HG03103 (cell line): ENCODE data around the gene RAB30.
"Not testable (repeated sequence)": the region's sequence is repeated elsewhere in the genome, so short reads cannot be mapped to it uniquely, and the experiment has no call there.

Experiments
- ATAC-seq: cut with Tn5 transposase; IDR thresholded peaks from one replicate; pipeline ENCODE4 v1.9.1; 2021; ENCODE audit warnings: low read depth; ENCODE audit not compliant: unreplicated experiment

The RAB30 gene

DNA sequence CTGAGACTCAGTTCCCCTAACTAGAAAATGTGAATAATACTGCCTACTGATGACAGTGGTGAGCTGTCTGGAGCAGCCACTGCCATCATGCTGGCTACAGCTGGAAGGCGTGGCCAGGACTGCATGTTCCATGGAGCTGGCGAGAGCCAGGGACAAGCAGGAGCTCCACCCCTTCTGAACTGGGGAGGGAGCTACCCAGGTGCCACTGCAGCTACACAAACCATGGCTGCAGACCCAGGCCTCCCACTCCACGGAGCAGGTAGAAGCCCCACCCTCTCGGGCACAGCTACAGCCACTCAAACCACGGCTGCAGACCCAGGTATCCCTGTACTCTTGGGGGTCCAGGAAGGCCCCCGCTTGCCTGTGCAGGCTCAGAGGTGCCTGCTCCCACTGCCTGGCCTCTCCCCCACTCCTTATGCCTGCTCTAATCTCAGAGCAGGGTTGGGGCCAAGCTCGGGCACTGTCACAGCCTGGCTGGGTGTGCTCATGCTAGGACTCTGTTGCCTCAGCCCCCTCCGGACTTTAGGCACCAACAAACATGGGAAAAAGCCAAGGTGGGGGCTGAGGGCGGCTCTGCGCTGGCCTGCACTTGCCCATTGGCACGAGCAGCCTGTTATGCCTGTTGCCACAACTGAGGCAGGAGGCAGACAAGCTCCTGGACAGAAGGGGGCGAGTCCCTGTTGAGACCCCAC is 51.7 kb downstream of the RAB30 start:
- ATAC-seq: no peak

DNA sequence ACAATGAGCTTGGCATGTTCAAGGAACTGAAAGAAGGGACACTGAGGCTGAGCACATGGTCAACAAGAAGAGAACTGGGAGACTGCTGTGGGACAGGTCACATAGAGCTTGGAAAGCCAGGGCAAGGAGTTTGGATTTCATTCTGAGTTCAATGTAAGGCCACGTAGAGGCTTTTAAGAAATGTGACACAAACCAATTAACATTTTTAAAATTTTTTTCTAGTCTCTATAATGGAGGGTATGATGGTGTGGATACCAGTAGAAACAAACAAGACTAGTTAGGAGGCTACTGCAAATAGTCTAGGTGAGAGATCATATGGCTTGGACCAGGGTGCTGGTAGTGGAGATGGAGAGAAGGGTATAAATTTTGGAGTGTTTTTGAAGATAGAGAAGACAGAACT is 56.7 kb downstream of the RAB30 start:
- ATAC-seq: no peak

DNA sequence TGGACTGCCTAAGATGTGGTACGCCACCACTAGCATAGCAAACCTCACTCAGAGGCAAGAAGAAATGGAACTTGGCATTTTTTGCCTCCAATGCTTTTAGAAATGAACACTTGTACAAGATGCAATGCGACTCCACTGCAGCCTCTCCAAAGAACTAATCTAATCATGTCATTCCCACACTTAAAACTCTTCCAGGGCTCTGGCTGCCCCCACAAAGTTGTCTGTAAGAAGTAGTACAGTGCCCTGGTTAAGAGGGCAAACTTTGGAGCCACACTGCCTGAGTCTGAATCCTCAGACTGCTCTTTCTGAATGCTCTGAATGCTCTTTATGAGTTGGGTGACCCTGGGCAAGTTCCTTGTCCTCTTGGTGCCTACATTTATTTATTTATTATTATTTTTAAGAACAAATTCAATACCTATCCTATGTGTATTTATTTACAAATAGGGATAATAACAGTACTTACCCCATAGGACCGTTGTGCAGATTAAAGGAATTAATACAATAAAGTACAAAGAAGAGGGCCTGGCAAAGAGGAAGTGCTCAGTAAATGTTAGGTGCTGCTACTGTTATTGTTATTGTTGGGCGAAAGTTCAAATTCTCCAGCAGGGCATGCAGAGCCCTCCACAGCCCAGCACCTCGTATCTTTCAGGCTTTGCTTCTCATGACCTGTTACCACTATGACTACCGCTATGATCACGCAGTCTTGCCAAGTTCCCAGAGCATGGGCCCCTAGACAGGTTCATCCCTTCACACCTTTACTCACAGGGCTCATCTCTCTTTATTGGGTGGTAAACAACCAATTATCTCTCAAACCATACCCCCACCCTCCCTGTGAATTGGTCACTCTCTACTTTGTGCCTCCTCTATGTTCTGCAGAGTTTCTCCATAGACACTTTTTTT is 59.3 kb downstream of the RAB30 start:
- no peak for ATAC-seq

DNA sequence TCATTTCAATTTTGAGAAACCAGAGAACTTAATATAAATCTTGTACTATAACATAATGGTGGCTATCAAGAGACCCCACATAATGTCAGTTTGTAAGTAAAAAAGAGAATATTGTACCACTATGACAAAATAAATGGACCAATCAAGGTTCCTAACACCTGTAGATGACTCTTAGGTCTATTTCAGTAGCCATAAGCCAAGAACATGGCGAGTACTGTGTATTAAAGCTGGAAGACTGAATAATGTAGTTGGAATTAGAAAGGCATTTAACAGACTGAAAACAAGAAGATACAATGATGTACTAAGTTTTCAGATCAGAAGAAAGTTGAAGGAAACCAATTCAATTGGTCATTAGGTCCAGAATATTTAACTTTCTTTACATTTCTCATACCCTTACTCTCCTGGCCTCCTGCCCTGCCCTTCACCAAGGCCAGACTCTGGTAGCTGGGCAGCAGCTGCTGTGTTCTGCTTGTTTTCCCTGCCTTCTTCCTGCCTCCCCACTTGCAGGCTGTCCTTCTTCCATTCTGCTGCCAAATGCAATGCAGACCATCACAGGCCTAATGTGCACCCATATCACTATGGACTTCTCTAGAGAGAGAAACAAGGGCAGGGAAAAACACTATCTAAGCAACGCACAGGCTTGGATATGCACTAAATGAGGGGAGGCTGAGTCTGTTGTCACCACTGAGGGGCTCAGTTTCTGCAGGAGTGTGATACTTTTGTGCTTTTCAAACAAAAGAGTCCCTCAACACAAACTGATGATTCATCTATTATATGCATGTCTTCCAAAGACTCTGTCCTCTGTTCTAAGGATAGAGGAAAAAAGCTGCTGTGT is 60.1 kb downstream of the RAB30 start:
- no peak for ATAC-seq

DNA sequence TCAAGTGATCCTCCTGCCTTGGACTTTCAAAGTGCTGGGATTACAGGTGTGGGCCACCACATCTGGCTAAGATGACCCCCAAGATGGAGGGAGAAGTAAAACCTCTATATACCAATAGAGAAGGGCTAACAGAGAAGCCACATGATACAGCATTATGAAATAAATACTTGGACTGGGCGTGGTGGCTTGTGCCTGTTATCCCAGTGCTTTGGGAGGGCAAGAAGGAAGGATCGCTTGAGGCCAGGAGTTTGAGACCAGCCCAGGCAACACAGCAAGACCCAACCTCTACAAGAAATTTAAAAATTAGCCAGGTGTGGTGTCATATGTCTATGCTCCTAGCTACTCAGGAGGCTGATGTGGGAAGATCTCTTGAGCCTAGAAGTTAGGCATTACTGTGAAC is 61.7 kb downstream of the RAB30 start:
- ATAC-seq: no peak

DNA sequence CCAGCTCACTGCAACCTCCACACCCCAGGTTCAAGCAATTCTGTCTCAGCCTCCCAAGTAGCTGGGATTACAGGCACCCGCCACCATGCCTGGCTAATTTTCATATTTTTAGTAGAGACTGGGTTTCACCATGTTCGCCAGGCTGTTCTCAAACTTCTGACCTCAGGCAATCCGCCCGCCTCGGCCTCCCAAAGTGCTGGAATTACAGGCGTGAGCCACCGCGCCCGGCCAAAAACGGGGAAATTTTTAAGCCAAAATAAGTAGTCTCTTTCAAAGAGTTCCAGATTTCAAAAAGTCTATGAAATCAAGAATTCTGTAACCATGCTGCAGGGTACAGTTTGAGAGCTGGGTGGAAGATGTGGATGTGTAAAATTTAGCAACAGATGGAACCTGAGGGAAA is 62.6 kb downstream of the RAB30 start:
- not testable (repeated sequence) for ATAC-seq

DNA sequence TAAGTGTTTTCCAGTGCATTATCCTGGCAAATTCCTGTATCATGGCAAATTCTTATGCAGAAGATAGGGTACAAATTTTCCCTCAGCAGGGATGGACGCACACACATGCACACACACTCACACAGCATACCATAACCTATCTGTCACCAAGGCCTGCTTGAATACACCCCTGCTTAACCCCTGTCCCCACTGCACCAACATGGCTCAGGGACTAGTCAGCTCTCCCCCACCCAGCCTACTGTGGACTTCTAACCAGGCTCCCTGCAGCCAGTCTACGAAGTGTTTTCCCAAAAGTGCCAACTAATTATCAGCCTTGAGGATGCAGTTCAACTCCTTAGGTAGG is 63.1 kb downstream of the RAB30 start:
- no peak for ATAC-seq

DNA sequence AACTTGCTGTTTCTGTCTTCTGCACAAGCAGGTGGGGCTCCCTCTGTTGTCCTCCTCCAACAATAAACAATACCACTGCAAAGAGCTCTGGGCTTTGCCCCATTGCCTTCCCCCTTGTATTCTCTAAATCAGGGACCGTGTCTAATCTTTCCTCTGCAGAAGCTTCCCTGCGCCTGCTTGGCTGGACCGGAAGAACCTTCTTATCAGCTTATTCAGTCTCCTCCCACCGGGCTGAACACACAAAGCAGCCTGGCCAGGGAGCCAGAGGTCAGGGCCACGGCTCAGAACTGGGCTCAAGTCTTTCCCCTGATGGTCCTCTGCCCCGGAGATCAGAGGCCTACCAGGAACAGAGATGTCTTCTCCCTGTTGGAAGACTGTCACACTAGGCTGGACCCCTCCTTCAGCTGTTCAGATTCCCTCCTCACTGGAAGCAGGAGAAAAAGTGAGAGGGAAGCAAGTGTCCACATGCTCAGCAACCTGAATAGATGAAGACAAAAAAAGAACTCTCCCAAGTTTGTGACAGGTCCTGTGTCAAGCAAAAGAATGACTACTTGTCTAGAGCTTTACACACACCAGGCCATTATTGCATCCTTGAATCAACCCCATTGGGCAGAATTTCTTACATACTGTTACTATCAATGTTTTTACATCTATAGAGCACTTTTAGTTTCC is 63.7 kb downstream of the RAB30 start:
- no peak for ATAC-seq

DNA sequence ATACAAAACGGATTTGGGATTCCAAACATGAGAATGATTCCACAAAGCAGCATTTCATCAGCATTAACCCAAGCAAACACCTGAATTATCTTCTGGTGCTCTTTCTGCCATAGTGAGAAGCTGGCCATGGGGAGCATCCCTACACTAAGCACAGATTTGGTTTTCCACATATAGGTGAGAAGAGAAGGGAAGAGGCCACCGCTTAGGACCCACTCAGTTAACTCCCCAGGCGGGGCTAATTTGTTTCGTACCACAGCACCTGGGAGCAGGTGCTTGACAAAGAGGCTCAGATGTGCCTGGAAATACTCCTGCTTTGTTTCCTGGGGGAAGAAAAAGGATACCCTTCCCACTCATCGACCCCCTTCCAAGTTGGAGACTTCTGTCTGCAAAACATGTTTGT is 64.2 kb downstream of the RAB30 start:
- no peak for ATAC-seq

DNA sequence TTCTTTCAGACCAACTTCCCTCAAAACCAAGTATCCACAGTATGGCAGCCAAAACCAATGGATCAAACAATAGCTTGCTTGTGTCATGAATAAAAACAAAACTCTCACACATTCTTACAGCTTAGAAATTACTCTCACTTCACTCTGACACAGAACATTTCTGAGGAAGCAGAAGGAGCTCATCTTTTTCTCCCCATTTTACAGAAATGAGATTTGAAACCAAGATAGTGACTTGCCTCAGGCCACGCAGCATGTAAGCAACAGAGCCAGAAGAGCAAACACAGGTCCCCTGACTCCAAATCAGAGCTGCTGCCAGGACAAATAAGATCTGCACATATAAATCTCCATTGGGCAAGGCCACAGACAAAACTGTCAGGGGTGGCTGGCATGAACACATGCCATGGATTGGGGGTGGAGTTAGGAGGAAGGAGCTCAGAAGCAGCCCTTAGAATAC is 64.8 kb downstream of the RAB30 start:
- peak; percentile 78 for ATAC-seq

DNA sequence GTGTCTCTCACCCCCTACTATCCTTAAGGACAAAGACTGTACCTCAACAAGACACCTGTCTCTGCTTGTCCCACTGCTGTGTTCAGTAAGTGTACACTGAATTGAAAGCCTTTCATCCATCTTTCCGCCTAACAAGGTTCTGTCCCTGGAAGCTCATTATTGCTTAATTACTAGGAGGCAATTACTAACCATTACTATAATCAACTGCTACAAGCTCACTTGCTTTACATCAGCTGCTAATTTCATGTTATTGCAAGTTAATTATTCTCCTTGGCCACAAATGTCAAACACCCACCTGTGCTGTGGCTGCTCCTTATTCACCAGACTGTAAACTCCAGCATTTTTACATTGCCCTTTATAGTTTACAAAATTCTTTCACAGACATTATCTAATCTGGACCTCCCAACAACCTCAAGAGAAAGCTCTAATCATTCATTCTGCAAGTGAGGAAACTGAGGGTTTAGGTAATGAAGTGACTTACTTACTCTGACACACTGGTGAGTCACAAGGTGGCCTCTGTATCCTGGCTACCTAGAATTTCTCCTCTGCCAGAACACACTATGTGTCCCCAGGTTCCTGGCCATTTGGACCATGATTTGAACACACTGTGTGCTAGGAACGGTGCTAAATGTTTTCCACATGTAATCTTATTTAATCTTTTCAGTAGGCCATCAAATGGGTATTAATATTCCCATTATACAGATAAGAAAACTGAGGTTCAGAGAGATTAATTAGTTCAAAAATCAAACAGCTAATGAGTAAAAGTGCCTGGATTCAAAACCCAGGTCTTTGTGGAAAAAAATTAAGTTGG is 66.7 kb downstream of the RAB30 start:
- no peak for ATAC-seq

DNA sequence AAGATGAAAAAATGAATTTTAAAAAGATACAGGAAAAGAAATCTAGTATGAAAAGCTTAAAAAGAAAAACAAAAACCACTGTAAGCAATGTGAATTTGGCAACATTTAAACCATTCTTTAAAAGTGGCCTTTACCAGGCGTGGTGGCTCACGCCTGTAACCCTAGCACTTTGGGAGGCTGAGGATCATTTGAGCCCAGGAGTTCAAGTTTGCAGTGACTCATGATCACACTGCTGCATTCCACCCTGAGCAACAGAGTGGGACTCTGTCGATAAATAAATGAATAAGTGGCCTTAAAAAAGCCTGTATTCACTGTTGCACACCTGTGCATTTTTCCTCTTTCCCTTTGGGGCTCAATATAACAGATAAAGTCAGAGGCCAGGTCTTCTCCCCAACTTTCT is 69.2 kb downstream of the RAB30 start:
- ATAC-seq: no peak

DNA sequence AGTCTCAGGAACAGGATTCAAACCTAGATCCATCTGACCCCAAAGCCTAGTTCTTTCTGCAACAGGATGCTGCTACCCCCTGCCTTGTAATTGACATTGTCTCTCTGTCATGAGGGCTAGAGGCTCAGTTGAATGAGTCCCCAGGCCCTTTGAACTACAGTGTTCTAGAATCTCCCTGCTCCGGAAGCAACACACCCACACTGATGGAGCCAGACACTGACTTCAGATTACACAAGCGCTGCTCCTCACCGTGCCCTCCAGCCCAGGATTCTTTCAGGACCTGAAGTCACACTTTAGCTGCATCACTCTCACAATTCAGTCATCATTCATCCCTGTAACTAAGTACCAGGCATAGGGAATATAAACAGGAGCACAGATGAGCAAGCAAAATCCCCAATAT is 69.6 kb downstream of the RAB30 start:
- no peak for ATAC-seq

DNA sequence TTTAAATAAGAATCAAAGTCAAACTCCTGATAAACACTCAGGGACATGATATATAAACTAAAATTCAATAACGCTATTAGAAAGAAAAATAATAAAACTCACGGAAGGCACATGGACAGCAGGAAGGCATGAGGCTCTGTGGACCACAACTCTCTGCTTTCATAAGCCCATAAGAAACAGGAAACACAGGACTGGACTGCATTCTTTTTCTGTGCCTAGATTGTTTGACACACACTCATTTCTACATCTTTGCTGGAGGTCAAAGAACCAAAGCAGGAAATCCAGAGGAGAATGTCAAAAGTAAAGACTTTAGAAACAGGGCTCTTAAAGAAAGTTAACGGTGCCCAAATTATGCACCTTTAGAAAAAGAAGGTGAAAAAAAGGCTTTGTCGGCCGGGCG is 71.3 kb downstream of the RAB30 start:
- no peak for ATAC-seq

DNA sequence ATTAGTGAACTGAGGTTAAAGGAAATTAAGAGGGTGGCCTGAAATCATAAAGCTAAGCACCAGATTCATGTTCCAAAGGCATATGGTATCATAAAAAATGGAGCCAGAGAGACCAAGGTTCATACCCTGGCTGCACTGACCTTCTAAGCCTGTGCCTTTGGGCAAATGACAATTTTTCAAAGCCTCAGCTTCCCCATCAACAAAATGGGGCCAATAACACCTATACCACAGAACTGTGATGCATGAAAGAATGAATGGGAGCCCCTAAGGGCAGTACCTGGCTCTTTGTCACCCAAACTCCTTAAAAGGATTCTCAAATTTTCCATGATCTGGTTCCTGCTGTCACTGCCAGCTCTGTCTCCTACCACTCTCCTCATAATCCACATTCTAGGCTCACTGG is 72.5 kb downstream of the RAB30 start:
- ATAC-seq: no peak

DNA sequence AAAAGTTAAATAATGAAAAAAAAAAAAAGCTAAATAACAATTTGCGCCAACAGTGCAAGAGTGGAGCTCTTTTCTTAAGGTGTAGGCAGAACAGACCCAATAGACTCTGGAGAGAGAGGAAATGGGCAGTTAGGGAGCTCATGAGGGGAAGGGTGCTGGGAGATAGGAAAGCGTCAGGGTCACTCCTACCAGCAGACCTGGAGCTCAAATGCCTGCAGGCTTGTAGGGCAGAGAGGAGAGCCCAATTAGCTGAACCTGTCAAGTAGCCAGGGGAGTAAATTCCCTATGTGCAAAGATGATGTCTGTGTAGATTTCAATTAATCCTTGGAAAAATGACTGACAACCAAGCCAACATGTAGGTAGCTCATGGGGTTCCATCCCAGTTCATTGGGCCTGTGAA is 73.0 kb downstream of the RAB30 start:
- ATAC-seq: no peak

DNA sequence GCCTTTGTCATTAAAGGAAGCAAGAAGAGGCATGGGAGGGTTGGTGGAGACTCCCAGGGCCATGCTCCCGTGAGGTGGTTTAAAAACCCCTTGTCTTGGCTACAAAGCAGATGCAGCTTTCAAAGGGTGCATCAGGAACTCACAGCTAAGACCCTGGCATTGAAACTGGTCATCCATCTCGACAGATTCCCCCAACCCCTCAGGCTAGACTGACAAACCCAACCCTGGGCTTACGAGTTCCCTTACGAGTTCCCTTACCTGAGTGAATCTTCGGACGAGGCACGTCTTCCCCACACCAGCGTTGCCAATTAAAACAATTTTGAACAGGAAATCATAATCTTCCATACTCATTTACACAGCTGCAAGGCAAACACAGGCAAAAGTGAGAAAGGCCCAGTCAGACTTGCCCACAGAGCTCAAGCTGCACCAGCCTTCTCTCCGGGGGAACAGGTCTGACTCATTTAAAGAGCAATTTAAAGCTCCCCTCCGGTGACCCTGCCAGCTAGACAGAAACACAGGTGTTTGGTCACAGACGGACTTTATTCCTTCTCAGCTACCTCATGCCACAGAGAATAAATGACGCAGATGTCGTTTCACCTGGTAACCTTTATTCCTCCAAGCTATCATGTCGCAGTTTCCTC is 74.6 kb downstream of the RAB30 start:
- peak; percentile 91 for ATAC-seq

DNA sequence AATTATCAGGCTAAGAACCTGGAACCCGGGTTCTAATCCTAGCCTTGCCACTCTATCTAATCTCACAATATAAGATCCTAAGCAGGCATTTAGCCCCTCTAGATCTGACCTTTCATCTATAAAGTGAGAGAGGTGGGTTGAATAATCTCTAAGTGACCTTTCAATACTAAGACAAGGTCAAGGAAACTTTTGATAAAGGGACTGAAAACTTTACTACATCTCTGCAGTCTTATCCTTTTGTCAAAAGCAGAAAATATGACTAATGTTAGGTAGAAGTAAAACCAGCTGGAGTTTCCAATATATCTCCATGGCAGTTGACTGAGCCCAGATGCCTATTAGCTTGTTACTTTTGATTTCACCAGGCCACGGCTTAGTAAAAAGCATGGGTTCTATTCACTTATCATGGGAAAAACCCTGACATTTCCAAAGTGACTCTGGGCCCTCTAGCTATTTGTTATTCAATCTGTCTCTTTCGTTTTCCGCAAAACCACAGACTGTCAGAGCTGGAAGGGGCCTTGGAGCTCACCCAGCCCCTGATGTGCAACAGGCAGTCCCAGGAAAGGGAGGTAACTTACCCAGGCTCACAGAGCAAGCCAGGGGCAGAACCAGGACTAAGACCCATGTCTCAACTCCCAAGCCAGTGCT is 75.8 kb downstream of the RAB30 start:
- no peak for ATAC-seq

DNA sequence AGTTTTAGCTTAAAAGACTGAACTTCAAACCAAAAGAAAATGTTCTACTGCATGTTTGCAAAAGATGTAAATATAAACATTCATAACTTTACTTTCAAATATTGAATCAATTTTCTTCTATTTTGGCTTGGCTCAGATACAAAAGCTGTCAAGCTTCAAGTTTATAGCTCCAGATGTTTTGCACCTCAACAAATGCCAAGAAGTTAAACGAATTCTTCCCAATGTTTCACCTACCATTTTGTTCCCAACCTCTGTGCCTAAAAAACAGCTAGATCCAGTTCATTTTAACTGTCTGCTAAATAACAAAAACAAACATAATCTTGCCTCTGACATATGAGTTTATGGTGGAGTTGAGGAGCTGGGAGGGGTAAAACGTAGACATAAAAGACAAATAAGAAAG is 76.5 kb downstream of the RAB30 start:
- no peak for ATAC-seq
